ENCODE measurements around the gene PCNX2. TPM values are rescaled to one million over a fixed set of nuclear protein-coding genes. Genes with fewer than 3 reads are reported as not detected.

Gene PCNX2, protein sequence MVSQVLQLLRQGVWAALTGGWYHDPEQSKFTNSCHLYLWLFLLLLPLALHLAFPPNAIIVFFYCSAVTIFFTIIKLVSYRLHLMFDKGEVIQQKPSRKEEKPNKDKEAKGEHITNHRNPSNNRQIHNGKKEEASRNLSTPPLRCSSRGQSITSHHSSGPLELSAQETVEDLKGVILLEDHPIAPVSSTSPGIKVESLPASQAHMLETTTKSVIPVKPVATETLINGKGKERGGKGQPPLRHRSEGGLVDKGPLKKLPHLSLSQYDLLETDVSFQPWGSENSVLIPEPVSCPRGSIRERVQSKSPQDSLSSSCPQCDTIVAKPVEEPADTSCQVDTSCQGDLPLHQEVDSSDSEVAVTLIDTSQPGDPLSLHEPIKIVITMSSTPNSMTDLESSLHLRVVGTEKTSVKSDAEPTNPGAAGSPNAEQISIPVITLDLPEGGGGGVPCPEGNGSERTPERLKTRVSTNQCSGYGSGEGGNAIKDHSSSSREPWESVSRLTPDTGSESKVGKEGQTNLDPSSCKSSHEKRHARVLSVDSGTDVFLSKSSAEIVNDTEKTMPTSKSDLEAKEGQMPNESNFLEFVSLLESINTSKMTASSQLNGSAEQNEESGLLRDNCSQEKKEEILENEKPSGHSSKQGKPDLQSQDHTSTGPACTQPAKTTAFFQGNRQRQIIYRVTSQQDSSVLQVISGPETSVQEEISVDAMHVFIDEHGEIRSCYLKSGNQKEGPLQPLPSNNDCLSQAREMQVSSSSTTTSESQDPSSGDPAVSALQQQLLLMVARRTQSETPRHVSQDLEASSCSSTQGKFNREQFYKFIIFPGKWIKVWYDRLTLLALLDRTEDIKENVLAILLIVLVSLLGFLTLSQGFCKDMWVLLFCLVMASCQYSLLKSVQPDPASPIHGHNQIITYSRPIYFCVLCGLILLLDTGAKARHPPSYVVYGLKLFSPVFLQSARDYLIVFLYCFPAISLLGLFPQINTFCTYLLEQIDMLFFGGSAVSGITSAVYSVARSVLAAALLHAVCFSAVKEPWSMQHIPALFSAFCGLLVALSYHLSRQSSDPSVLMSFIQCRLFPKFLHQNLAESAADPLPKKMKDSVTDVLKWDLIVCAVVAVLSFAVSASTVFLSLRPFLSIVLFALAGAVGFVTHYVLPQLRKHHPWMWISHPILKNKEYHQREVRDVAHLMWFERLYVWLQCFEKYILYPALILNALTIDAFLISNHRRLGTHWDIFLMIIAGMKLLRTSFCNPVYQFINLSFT (N-terminal part only)
- total RNA-seq, result 10 to 100 TPM in 1 of 3 donors, 1 to 10 TPM in 2; 6.0 to 11.3 (median 8.5) TPM
- long read RNA-seq, donor 1, partial matches to known transcripts, result 0 of 1 reads
- long read RNA-seq, donor 1, other reads (novel, unspliced or antisense), result 1 of 1 reads
- long read RNA-seq, donor 2, result 0 reads

- Histone ChIP-seq H3K4me3 (peak within 1 kb of the TSS; percentile 25), H3K4me1 (ENCODE audit: low read depth) (peaks cover 6% of the 10 kb centered on the region), H3K9me3 (no peaks in the 10 kb centered on the region), H3K36me3 (ENCODE audit: low read depth) (no peaks in the 10 kb centered on the region)
- ATAC-seq, result peak; percentile 97
- intact Hi-C loops (cut with DNase I, micrococcal nuclease), result no loop called here
- DNase-seq, result peak; percentile 72 to 82 (median 75)
- TF ChIP-seq CTCF (IDR thresholded peaks at IDR 0.05), result no peak
Measured at GRCh38 chr1:233295237-233295974, at the start of gene PCNX2. Gene PCNX2 (minus strand): TSS chr1:233295725. CDS start chr1:233295478, 247 bp downstream.

GRCh38 chr1:233343262-233343661, 47.7 kb upstream of the PCNX2 start:
- Histone ChIP-seq H3K4me1 (ENCODE audit: low read depth) (peaks cover 4% of the 10 kb centered on the region), H3K4me3 (no peak overlapping the region), H3K36me3 (ENCODE audit: low read depth) (no peaks in the 10 kb centered on the region), H3K9me3 (no peaks in the 10 kb centered on the region)
- DNase-seq (peak; percentile 51 to 63 (median 60)), ATAC-seq (peak; percentile 99)
- intact Hi-C loops (cut with DNase I, micrococcal nuclease), result no loop called here
- no peak for TF ChIP-seq CTCF (IDR thresholded peaks at IDR 0.05)

GRCh38 chr1:233342086-233342485, 46.6 kb upstream of the PCNX2 start:
- intact Hi-C loops (cut with DNase I, micrococcal nuclease), result no loop called here
- Histone ChIP-seq H3K4me3 (no peak overlapping the region), H3K36me3 (ENCODE audit: low read depth) (no peaks in the 10 kb centered on the region), H3K9me3 (no peaks in the 10 kb centered on the region), H3K4me1 (ENCODE audit: low read depth) (peaks cover 6% of the 10 kb centered on the region)
- no peak for ATAC-seq
- no peak for TF ChIP-seq CTCF (IDR thresholded peaks at IDR 0.05)
- no peak for DNase-seq

- intact Hi-C loops (cut with DNase I, micrococcal nuclease), result no loop called here
- ATAC-seq, result peak; percentile 32
- H3K9me3 ChIP-seq, result no peaks in the 10 kb centered on the region
- peaks cover 7% of the 10 kb centered on the region for H3K4me1 ChIP-seq (ENCODE audit: low read depth)
- no peak for TF ChIP-seq CTCF (IDR thresholded peaks at IDR 0.05)
- peak in 1 of 3 donors; percentile 40 for DNase-seq
- no peak overlapping the region for H3K4me3 ChIP-seq
- H3K36me3 ChIP-seq (ENCODE audit: low read depth), result no peaks in the 10 kb centered on the region
Measured at GRCh38 chr1:233340966-233341516, 45.5 kb upstream of the PCNX2 start.
